DOHH2 (cell line): ENCODE data around the gene SMURF2.

Source experiments
- EZH2phosphoT487 ChIP-seq: fragments of 200-600 bp; sonication (generic); IDR thresholded peaks from 2 replicates; pipeline ENCODE4 v1.6.1; 2017; ENCODE audit warnings: borderline replicate concordance, mild to moderate bottlenecking, antibody characterized with exemption, low read length, moderate library complexity, mixed read lengths
- TF ChIP-seq, protein P1 (sequence below): fragments of 200-600 bp; sonication (generic); IDR thresholded peaks from one replicate; pipeline ENCODE4 v1.5.1; 2014; ENCODE audit warnings: antibody characterized with exemption, mild to moderate bottlenecking, low read depth, low read length; ENCODE audit not compliant: poor library complexity, severe bottlenecking

DNA sequence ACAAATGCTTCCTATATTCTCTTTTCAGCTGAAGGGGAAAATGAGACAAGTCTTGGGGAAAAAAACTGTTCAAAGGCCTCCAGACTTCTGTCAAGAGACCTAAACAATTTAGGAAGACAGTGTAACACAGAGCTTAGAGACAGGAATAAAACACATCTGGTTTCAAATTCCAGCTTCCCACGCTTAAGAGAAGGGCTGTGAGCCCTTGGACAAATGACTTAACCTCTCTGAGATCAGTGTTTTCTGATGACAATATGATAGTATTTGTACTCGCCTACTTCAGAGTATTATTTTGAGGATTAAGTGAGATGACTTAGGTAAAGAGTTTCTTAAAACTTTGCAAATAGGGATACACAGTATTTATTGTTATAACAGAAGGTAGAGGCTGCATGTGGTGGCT, 29.5 kb downstream of the SMURF2 start:
- TF ChIP-seq, protein P1, sequence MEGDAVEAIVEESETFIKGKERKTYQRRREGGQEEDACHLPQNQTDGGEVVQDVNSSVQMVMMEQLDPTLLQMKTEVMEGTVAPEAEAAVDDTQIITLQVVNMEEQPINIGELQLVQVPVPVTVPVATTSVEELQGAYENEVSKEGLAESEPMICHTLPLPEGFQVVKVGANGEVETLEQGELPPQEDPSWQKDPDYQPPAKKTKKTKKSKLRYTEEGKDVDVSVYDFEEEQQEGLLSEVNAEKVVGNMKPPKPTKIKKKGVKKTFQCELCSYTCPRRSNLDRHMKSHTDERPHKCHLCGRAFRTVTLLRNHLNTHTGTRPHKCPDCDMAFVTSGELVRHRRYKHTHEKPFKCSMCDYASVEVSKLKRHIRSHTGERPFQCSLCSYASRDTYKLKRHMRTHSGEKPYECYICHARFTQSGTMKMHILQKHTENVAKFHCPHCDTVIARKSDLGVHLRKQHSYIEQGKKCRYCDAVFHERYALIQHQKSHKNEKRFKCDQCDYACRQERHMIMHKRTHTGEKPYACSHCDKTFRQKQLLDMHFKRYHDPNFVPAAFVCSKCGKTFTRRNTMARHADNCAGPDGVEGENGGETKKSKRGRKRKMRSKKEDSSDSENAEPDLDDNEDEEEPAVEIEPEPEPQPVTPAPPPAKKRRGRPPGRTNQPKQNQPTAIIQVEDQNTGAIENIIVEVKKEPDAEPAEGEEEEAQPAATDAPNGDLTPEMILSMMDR = no peak
- no peak for TF ChIP-seq EZH2phosphoT487
